ENCODE data around the gene IL1RN. TPM values are rescaled to one million over a fixed set of nuclear protein-coding genes. Genes with fewer than 3 reads are reported as not detected.

IL1RN gene, protein sequence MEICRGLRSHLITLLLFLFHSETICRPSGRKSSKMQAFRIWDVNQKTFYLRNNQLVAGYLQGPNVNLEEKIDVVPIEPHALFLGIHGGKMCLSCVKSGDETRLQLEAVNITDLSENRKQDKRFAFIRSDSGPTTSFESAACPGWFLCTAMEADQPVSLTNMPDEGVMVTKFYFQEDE
- under 1 TPM in 1 of 4 donors, not detected in 3; 0.77 TPM for total RNA-seq

DNA sequence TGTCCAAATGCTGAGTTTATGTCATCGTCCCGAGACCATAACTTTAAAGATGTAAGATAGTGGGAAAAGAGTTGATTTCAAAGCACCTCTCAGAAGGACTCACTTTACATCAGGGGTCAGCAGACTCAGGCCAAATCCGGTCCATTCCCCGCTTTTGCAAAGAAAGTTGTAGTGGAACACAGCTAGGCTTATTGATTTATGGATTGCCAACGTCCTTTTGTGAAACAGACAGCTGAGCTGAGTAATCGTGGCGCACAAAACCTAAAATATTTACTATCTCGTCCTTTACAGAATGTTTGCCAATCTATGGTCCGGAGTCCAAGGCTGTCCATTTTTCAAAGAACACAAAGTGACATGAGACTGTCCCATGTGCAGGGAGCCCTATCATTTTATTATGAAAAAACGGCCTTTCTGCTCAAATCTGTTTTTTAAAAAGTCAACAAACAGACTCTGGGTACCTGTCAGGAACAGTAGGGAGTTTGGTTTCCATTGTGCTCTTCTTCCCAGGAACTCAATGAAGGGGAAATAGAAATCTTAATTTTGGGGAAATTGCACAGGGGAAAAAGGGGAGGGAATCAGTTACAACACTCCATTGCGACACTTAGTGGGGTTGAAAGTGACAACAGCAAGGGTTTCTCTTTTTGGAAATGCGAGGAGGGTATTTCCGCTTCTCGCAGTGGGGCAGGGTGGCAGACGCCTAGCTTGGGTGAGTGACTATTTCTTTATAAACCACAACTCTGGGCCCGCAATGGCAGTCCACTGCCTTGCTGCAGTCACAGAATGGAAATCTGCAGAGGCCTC lies at the start of gene IL1RN:
Gene IL1RN, plus strand, starts transcription at position 754 of the 801 bp plus-strand sequence. Its CDS starts 27 bp downstream, at position 781.
- H3K27me3 ChIP-seq = no peaks in the 10 kb centered on the region
- H3K4me1 ChIP-seq = no peaks in the 10 kb centered on the region
- TF ChIP-seq, protein P1, sequence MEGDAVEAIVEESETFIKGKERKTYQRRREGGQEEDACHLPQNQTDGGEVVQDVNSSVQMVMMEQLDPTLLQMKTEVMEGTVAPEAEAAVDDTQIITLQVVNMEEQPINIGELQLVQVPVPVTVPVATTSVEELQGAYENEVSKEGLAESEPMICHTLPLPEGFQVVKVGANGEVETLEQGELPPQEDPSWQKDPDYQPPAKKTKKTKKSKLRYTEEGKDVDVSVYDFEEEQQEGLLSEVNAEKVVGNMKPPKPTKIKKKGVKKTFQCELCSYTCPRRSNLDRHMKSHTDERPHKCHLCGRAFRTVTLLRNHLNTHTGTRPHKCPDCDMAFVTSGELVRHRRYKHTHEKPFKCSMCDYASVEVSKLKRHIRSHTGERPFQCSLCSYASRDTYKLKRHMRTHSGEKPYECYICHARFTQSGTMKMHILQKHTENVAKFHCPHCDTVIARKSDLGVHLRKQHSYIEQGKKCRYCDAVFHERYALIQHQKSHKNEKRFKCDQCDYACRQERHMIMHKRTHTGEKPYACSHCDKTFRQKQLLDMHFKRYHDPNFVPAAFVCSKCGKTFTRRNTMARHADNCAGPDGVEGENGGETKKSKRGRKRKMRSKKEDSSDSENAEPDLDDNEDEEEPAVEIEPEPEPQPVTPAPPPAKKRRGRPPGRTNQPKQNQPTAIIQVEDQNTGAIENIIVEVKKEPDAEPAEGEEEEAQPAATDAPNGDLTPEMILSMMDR (IDR thresholded peaks at IDR 0.05) = no peak
- no peak for TF ChIP-seq POLR2A (IDR thresholded peaks at IDR 0.05)
- no peaks in the 10 kb centered on the region for H3K36me3 ChIP-seq
- no peak within 1 kb of the TSS for H3K27ac ChIP-seq
- intact Hi-C loops (cut with DNase I; ENCODE audit: low total_unique reads) = no loop called here
- no peak within 1 kb of the TSS for H3K4me3 ChIP-seq
- no peaks in the 10 kb centered on the region for H3K9me3 ChIP-seq
- DNase-seq = no peak

DNA sequence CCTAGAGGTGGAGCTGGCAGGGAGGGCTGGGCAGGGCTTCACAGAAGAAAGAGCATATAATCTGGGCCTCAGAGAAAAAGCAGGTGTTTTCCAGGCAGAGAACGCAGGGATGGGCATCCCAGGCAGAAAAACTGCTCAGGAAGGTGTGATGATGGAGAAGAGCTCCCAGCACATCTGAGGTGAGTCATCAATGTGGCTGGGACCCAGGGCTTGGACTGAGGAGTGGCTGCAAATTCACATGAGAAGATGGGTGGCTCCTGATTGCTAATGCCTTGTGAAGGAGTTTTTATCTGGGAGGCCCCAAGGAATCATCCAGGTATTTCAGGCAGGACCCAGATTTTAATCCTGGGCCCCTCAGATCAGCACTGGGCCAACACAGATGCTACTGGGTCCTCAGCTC lies 49.5 kb upstream of the IL1RN start:
- H3K4me3 ChIP-seq = no peak overlapping the region
- no peaks in the 10 kb centered on the region for H3K36me3 ChIP-seq
- no peaks in the 10 kb centered on the region for H3K4me1 ChIP-seq
- H3K9me3 ChIP-seq = no peaks in the 10 kb centered on the region
- no peak for DNase-seq
- TF ChIP-seq POLR2A (IDR thresholded peaks at IDR 0.05) = no peak
- TF ChIP-seq, protein P1 (IDR thresholded peaks at IDR 0.05) = no peak
- H3K27me3 ChIP-seq = no peaks in the 10 kb centered on the region
- intact Hi-C loops (cut with DNase I; ENCODE audit: low total_unique reads) = no loop called here
- no peak overlapping the region for H3K27ac ChIP-seq

DNA sequence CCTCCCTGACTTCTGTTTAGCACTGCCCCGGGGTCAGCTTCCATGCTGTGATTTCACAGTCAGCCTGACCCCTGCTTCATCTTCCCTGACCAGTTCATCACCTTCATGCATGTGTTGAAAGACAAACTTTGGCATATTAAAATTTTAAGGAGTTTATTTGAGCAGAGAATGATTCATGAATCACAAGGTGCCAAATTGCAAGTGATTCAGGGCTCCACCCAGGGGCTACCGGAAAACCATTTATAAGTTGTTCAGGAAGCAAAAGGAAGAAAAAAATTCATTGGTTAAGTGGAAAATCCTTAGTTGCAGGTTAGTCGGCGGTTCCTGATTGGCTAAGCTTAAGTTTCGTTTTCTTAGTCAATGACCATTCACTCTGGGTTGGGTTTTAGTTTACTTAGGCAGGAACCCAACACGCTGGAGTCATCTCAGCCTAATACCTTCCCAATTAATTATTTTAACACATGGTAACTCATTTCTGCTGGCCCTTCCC lies 49.0 kb upstream of the IL1RN start:
- H3K27me3 ChIP-seq = no peaks in the 10 kb centered on the region
- TF ChIP-seq, protein P1 (IDR thresholded peaks at IDR 0.05) = no peak
- TF ChIP-seq POLR2A (IDR thresholded peaks at IDR 0.05) = no peak
- H3K27ac ChIP-seq = no peak overlapping the region
- H3K4me1 ChIP-seq = no peaks in the 10 kb centered on the region
- intact Hi-C loops (cut with DNase I; ENCODE audit: low total_unique reads) = no loop called here
- H3K4me3 ChIP-seq = no peak overlapping the region
- H3K36me3 ChIP-seq = no peaks in the 10 kb centered on the region
- no peak for DNase-seq
- H3K9me3 ChIP-seq = no peaks in the 10 kb centered on the region

DNA sequence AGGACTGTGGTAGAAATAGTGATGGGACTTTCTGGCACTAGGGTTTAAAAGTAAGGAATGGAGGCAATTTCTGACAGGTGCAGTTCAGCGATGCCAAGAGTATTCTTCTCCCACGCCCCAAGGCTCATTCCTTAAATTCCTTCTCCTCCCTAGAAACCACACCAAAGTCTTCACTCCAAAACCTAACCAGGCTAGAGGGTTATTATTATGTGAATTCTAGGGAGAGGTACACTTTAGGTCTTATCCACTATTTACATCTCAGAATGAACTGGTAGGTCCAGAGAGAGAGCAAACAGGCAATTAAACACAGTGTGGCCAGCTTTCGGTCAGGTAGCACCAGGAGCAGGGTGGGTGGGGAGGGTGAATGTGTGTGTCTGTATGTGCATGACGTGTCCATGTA lies 48.3 kb upstream of the IL1RN start:
- H3K4me1 ChIP-seq = no peaks in the 10 kb centered on the region
- intact Hi-C loops (cut with DNase I; ENCODE audit: low total_unique reads) = no loop called here
- no peak for DNase-seq
- TF ChIP-seq, protein P1 (IDR thresholded peaks at IDR 0.05) = no peak
- TF ChIP-seq POLR2A (IDR thresholded peaks at IDR 0.05) = no peak
- no peaks in the 10 kb centered on the region for H3K9me3 ChIP-seq
- H3K27ac ChIP-seq = no peak overlapping the region
- H3K27me3 ChIP-seq = no peaks in the 10 kb centered on the region
- H3K36me3 ChIP-seq = no peaks in the 10 kb centered on the region
- H3K4me3 ChIP-seq = no peak overlapping the region

DNA sequence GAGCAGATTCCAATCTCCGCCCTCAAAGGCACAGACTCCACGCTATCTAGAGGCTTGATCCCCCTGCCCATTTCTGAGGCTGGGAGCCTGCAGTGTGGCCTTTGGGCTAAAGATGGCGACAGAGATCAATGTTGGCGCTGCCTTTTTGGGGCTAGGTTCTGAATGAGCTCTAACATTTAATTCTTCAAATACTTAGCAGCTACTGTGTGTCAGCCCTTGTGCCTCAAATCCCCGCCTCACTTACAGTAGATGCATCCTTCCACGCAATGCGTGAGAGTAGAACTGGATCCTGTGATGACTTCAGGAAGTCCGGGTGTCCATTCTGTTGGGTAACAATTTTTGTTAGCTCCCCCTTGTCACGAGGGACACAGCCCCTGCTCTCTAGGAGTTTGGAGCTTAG lies 47.3 kb upstream of the IL1RN start:
- Histone ChIP-seq H3K27me3 (no peaks in the 10 kb centered on the region), H3K9me3 (no peaks in the 10 kb centered on the region), H3K4me1 (no peaks in the 10 kb centered on the region), H3K27ac (no peak overlapping the region), H3K4me3 (no peak overlapping the region), H3K36me3 (no peaks in the 10 kb centered on the region)
- no peak for TF ChIP-seq POLR2A (IDR thresholded peaks at IDR 0.05)
- TF ChIP-seq, protein P1 (IDR thresholded peaks at IDR 0.05) = peak in 1 of 4 experiments; percentile 6
- DNase-seq = no peak
- intact Hi-C loops (cut with DNase I; ENCODE audit: low total_unique reads) = no loop called here

All from uterus (tissue), 4 donors.